GM23338 (cell line): ENCODE data around the gene SNTG2.

ENCODE experiments used
- CREB1 ChIP-seq: fragments of 250-450 bp; sonication (Bioruptor Pico); IDR thresholded peaks from 2 replicates; pipeline ENCODE4 v1.5.0; 2020; ENCODE audit warnings: low read depth, mild to moderate bottlenecking, moderate library complexity
- EZH2 ChIP-seq: fragments of 200-600 bp; sonication (generic); IDR thresholded peaks from one replicate; pipeline ENCODE4 v1.8.0; 2017; ENCODE audit warnings: antibody characterized with exemption, mild to moderate bottlenecking, low read depth; ENCODE audit not compliant: unreplicated experiment
- EZH2phosphoT487 ChIP-seq: fragments of 200-600 bp; sonication (generic); IDR thresholded peaks from one replicate; pipeline ENCODE4 v1.8.1; 2018; ENCODE audit warnings: antibody characterized with exemption; ENCODE audit not compliant: unreplicated experiment
- JUNB ChIP-seq: IDR thresholded peaks from one replicate; pipeline ENCODE4 v1.6.1; 2016; ENCODE audit warnings: antibody characterized with exemption; ENCODE audit not compliant: unreplicated experiment
- NANOG ChIP-seq: IDR thresholded peaks from 2 replicates; pipeline ENCODE4 v1.6.1; 2016; ENCODE audit warnings: antibody characterized with exemption, borderline replicate concordance
- POLR2AphosphoS5 ChIP-seq: IDR thresholded peaks from 2 replicates; pipeline ENCODE4 v1.6.1; 2016; ENCODE audit warnings: antibody characterized with exemption, low read depth
- STAT1 ChIP-seq: IDR thresholded peaks from one replicate; pipeline ENCODE4 v1.6.1; 2016; ENCODE audit warnings: antibody characterized with exemption; ENCODE audit not compliant: unreplicated experiment
- ZNF114 ChIP-seq: fragments of 250-450 bp; sonication (Bioruptor Pico); IDR thresholded peaks from 2 replicates; pipeline ENCODE4 v1.5.0; 2020; ENCODE audit warnings: mild to moderate bottlenecking, moderate library complexity
- ZNF331 ChIP-seq: fragments of 250-450 bp; sonication (Bioruptor Pico); IDR thresholded peaks from 2 replicates; pipeline ENCODE4 v1.5.0; 2020; ENCODE audit warnings: low read depth, mild to moderate bottlenecking, moderate library complexity
- TF ChIP-seq, protein P1 (sequence below), 2 experiments: fragments of 200-600 bp in 1 of 2; sonication (generic) in 1 of 2; conservative IDR thresholded peaks; 2 replicates each; pipeline versions ENCODE4 v1.5.1 to v1.6.1; 2016 to 2017; ENCODE audit warnings: antibody characterized with exemption in 2 of 2, low read depth in 2 of 2, mild to moderate bottlenecking in 2 of 2, moderate library complexity in 1 of 2
- TF ChIP-seq, protein P2 (sequence below): IDR thresholded peaks from 2 replicates; pipeline ENCODE4 v1.6.1; 2016; ENCODE audit warnings: antibody characterized with exemption
- TF ChIP-seq, protein P3 (sequence below): IDR thresholded peaks from one replicate; pipeline ENCODE4 v1.6.1; 2018; ENCODE audit warnings: antibody characterized with exemption; ENCODE audit not compliant: unreplicated experiment
- TF ChIP-seq, protein P4 (sequence below): fragments of 250-450 bp; sonication (Bioruptor Pico); IDR thresholded peaks from 2 replicates; pipeline ENCODE4 v1.5.0; 2020; ENCODE audit warnings: mild to moderate bottlenecking, moderate library complexity

DNA sequence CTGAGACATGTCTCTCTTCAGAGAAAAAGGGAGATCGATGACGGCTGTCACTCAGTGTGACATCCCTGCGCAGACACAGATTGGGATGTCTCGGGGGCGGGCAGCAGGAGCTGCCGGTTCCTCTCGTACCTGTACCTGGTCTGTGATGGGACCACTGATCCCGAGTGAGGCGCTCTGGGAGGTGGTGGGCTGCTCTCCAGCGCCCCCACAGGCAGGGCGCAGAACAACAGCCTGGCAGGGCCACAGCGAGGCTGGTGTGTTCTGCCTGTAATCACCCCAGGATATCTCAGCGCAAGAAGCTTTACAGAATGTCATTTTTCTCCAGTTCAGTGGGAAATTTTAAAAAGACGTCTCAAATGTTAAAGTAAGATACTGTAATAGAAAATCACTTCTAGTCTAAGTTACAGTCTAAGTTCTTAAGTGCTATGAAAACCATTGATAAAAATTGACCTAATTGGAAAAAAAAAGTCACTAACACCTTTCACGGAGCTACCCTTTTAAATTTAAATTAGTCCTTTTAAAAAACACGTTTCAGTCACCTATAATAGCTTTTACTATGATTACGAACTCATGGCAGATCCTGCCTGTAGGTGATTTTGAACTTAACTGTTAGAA lies 189.8 kb downstream of the SNTG2 start:
- no peak for TF ChIP-seq STAT1
- no peak for TF ChIP-seq ZNF331 (CRISPR knock-in tag)
- TF ChIP-seq, protein P1, sequence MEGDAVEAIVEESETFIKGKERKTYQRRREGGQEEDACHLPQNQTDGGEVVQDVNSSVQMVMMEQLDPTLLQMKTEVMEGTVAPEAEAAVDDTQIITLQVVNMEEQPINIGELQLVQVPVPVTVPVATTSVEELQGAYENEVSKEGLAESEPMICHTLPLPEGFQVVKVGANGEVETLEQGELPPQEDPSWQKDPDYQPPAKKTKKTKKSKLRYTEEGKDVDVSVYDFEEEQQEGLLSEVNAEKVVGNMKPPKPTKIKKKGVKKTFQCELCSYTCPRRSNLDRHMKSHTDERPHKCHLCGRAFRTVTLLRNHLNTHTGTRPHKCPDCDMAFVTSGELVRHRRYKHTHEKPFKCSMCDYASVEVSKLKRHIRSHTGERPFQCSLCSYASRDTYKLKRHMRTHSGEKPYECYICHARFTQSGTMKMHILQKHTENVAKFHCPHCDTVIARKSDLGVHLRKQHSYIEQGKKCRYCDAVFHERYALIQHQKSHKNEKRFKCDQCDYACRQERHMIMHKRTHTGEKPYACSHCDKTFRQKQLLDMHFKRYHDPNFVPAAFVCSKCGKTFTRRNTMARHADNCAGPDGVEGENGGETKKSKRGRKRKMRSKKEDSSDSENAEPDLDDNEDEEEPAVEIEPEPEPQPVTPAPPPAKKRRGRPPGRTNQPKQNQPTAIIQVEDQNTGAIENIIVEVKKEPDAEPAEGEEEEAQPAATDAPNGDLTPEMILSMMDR (conservative IDR thresholded peaks at IDR 0.05; ENCODE audit: low read depth in 2 of 2), result peak; percentile 92 to 93
- TF ChIP-seq, protein P2, sequence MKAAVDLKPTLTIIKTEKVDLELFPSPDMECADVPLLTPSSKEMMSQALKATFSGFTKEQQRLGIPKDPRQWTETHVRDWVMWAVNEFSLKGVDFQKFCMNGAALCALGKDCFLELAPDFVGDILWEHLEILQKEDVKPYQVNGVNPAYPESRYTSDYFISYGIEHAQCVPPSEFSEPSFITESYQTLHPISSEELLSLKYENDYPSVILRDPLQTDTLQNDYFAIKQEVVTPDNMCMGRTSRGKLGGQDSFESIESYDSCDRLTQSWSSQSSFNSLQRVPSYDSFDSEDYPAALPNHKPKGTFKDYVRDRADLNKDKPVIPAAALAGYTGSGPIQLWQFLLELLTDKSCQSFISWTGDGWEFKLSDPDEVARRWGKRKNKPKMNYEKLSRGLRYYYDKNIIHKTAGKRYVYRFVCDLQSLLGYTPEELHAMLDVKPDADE, result no peak
- TF ChIP-seq, protein P3, sequence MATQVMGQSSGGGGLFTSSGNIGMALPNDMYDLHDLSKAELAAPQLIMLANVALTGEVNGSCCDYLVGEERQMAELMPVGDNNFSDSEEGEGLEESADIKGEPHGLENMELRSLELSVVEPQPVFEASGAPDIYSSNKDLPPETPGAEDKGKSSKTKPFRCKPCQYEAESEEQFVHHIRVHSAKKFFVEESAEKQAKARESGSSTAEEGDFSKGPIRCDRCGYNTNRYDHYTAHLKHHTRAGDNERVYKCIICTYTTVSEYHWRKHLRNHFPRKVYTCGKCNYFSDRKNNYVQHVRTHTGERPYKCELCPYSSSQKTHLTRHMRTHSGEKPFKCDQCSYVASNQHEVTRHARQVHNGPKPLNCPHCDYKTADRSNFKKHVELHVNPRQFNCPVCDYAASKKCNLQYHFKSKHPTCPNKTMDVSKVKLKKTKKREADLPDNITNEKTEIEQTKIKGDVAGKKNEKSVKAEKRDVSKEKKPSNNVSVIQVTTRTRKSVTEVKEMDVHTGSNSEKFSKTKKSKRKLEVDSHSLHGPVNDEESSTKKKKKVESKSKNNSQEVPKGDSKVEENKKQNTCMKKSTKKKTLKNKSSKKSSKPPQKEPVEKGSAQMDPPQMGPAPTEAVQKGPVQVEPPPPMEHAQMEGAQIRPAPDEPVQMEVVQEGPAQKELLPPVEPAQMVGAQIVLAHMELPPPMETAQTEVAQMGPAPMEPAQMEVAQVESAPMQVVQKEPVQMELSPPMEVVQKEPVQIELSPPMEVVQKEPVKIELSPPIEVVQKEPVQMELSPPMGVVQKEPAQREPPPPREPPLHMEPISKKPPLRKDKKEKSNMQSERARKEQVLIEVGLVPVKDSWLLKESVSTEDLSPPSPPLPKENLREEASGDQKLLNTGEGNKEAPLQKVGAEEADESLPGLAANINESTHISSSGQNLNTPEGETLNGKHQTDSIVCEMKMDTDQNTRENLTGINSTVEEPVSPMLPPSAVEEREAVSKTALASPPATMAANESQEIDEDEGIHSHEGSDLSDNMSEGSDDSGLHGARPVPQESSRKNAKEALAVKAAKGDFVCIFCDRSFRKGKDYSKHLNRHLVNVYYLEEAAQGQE, result no peak
- no peak for TF ChIP-seq EZH2phosphoT487
- TF ChIP-seq CREB1, result no peak
- no peak for TF ChIP-seq POLR2AphosphoS5
- TF ChIP-seq JUNB, result no peak
- no peak for TF ChIP-seq EZH2
- no peak for TF ChIP-seq NANOG
- no peak for TF ChIP-seq ZNF114
- TF ChIP-seq, protein P4, sequence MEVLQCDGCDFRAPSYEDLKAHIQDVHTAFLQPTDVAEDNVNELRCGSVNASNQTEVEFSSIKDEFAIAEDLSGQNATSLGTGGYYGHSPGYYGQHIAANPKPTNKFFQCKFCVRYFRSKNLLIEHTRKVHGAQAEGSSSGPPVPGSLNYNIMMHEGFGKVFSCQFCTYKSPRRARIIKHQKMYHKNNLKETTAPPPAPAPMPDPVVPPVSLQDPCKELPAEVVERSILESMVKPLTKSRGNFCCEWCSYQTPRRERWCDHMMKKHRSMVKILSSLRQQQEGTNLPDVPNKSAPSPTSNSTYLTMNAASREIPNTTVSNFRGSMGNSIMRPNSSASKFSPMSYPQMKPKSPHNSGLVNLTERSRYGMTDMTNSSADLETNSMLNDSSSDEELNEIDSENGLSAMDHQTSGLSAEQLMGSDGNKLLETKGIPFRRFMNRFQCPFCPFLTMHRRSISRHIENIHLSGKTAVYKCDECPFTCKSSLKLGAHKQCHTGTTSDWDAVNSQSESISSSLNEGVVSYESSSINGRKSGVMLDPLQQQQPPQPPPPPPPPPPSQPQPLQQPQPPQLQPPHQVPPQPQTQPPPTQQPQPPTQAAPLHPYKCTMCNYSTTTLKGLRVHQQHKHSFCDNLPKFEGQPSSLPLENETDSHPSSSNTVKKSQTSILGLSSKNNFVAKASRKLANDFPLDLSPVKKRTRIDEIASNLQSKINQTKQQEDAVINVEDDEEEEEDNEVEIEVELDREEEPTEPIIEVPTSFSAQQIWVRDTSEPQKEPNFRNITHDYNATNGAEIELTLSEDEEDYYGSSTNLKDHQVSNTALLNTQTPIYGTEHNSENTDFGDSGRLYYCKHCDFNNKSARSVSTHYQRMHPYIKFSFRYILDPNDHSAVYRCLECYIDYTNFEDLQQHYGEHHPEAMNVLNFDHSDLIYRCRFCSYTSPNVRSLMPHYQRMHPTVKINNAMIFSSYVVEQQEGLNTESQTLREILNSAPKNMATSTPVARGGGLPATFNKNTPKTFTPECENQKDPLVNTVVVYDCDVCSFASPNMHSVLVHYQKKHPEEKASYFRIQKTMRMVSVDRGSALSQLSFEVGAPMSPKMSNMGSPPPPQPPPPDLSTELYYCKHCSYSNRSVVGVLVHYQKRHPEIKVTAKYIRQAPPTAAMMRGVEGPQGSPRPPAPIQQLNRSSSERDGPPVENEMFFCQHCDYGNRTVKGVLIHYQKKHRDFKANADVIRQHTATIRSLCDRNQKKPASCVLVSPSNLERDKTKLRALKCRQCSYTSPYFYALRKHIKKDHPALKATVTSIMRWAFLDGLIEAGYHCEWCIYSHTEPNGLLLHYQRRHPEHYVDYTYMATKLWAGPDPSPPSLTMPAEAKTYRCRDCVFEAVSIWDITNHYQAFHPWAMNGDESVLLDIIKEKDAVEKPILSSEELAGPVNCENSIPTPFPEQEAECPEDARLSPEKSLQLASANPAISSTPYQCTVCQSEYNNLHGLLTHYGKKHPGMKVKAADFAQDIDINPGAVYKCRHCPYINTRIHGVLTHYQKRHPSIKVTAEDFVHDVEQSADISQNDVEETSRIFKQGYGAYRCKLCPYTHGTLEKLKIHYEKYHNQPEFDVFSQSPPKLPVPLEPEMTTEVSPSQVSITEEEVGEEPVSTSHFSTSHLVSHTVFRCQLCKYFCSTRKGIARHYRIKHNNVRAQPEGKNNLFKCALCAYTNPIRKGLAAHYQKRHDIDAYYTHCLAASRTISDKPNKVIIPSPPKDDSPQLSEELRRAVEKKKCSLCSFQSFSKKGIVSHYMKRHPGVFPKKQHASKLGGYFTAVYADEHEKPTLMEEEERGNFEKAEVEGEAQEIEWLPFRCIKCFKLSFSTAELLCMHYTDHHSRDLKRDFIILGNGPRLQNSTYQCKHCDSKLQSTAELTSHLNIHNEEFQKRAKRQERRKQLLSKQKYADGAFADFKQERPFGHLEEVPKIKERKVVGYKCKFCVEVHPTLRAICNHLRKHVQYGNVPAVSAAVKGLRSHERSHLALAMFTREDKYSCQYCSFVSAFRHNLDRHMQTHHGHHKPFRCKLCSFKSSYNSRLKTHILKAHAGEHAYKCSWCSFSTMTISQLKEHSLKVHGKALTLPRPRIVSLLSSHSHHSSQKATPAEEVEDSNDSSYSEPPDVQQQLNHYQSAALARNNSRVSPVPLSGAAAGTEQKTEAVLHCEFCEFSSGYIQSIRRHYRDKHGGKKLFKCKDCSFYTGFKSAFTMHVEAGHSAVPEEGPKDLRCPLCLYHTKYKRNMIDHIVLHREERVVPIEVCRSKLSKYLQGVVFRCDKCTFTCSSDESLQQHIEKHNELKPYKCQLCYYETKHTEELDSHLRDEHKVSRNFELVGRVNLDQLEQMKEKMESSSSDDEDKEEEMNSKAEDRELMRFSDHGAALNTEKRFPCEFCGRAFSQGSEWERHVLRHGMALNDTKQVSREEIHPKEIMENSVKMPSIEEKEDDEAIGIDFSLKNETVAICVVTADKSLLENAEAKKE, result no peak
